ENCODE data around the gene IFT80.

IFT80 gene

DNA sequence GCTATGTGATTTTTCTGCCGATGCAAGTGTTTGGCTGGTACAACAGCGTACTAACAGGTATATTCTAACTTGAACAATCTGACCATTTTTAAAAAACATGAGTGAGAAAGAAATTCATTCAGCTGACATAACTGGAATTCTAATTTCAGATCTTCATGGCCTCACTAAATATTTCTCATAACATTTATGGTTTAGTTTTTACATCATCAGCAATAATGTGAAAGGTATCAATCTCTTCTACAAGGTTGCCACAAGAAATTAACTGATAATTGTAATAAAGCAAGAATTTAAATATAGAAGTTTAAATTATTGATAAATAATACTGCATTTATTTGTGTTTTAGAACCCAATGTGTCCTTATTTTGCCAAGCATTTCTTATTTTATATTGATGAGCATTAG lies 179.0 kb downstream of the IFT80 start:
- no peaks in the 10 kb centered on the region for H3K79me2 ChIP-seq (ENCODE audit: insufficient read depth, low read length)
- no peak overlapping the region for H3K27ac ChIP-seq (ENCODE audit: low read depth, low read length, poor library complexity, severe bottlenecking)
- peaks cover 10% of the 10 kb centered on the region for H3K27me3 ChIP-seq (ENCODE audit: insufficient read depth, low read length)
- no peak overlapping the region for H3K9ac ChIP-seq (ENCODE audit: low read length)
- H3K9me3 ChIP-seq (ENCODE audit: low read length), result no peaks in the 10 kb centered on the region
- H3K4me2 ChIP-seq (ENCODE audit: low read length), result no peak overlapping the region
- H3K36me3 ChIP-seq (ENCODE audit: insufficient read depth, low read length), result no peaks in the 10 kb centered on the region
- no peaks in the 10 kb centered on the region for H3F3A ChIP-seq (ENCODE audit: insufficient read depth, low read length)
- no peaks in the 10 kb centered on the region for H4K20me1 ChIP-seq (ENCODE audit: insufficient read depth, low read length)
- no peak for TF ChIP-seq EZH2 (IDR thresholded peaks at IDR 0.05; ENCODE audit: borderline replicate concordance, low read length)
- TF ChIP-seq, protein P1, sequence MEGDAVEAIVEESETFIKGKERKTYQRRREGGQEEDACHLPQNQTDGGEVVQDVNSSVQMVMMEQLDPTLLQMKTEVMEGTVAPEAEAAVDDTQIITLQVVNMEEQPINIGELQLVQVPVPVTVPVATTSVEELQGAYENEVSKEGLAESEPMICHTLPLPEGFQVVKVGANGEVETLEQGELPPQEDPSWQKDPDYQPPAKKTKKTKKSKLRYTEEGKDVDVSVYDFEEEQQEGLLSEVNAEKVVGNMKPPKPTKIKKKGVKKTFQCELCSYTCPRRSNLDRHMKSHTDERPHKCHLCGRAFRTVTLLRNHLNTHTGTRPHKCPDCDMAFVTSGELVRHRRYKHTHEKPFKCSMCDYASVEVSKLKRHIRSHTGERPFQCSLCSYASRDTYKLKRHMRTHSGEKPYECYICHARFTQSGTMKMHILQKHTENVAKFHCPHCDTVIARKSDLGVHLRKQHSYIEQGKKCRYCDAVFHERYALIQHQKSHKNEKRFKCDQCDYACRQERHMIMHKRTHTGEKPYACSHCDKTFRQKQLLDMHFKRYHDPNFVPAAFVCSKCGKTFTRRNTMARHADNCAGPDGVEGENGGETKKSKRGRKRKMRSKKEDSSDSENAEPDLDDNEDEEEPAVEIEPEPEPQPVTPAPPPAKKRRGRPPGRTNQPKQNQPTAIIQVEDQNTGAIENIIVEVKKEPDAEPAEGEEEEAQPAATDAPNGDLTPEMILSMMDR (IDR thresholded peaks at IDR 0.05; ENCODE audit: low read length), result no peak
- peaks cover 4% of the 10 kb centered on the region for H3K4me1 ChIP-seq (ENCODE audit: insufficient read depth, low read length, severe bottlenecking)
- no peak overlapping the region for H2AFZ ChIP-seq (ENCODE audit: low read length)
- no peak overlapping the region for H3K4me3 ChIP-seq (ENCODE audit: low read depth, low read length, poor library complexity, severe bottlenecking)
- H3K9me2 ChIP-seq (ENCODE audit: low read depth, low read length), result no peaks in the 10 kb centered on the region

DNA sequence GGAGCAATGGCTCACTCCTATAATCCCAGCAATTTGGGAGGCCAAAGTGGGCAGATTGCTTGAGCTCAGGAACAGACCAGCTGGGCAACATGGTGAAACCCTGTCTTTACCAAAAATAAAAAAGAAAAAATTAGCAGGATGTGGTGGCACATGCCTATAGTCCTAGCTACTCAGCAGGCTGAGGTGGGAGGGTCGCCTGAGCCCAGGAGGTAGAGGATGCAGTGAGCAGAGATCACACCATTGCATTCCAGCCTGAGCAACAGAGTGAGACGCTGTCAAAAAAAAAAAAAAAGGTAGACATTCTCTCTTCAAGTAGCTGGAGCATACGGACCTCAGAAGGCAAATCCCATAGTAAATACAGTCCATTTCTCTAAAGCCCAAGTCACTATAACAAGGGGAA lies 180.9 kb downstream of the IFT80 start:
- H3F3A ChIP-seq (ENCODE audit: insufficient read depth, low read length), result no peaks in the 10 kb centered on the region
- H2AFZ ChIP-seq (ENCODE audit: low read length), result no peak overlapping the region
- H4K20me1 ChIP-seq (ENCODE audit: insufficient read depth, low read length), result no peaks in the 10 kb centered on the region
- no peak overlapping the region for H3K4me3 ChIP-seq (ENCODE audit: low read depth, low read length, poor library complexity, severe bottlenecking)
- no peak overlapping the region for H3K4me2 ChIP-seq (ENCODE audit: low read length)
- no peaks in the 10 kb centered on the region for H3K79me2 ChIP-seq (ENCODE audit: insufficient read depth, low read length)
- H3K9ac ChIP-seq (ENCODE audit: low read length), result no peak overlapping the region
- no peak overlapping the region for H3K27ac ChIP-seq (ENCODE audit: low read depth, low read length, poor library complexity, severe bottlenecking)
- H3K27me3 ChIP-seq (ENCODE audit: insufficient read depth, low read length), result no peaks in the 10 kb centered on the region
- no peaks in the 10 kb centered on the region for H3K36me3 ChIP-seq (ENCODE audit: insufficient read depth, low read length)
- no peaks in the 10 kb centered on the region for H3K4me1 ChIP-seq (ENCODE audit: insufficient read depth, low read length, severe bottlenecking)
- H3K9me2 ChIP-seq (ENCODE audit: low read depth, low read length), result no peaks in the 10 kb centered on the region
- H3K9me3 ChIP-seq (ENCODE audit: low read length), result no peaks in the 10 kb centered on the region
- TF ChIP-seq EZH2 (IDR thresholded peaks at IDR 0.05; ENCODE audit: borderline replicate concordance, low read length), result no peak

DNA sequence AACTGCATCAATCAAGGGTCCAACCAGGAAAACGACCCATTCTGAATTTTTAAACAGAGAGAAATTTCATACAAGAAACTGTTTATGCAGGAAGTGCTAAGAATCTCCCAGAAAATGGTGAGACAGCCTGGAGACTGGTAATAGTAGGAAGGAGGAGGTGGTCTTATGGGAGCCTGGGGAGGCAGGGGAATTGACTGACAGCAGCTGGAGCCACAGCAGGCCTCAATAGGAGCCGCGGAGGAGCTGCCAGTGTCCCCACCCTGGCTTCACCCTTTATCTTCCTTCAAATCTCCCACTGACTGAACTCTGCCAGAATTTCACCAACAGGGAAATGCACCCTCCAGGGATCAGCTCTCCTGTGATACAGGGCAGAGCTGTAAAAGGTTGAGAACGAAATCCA lies 181.3 kb downstream of the IFT80 start:
- no peaks in the 10 kb centered on the region for H4K20me1 ChIP-seq (ENCODE audit: insufficient read depth, low read length)
- H3K27me3 ChIP-seq (ENCODE audit: insufficient read depth, low read length), result no peaks in the 10 kb centered on the region
- no peak overlapping the region for H2AFZ ChIP-seq (ENCODE audit: low read length)
- no peak overlapping the region for H3K27ac ChIP-seq (ENCODE audit: low read depth, low read length, poor library complexity, severe bottlenecking)
- H3K9me3 ChIP-seq (ENCODE audit: low read length), result no peaks in the 10 kb centered on the region
- no peaks in the 10 kb centered on the region for H3F3A ChIP-seq (ENCODE audit: insufficient read depth, low read length)
- TF ChIP-seq, protein P1 (IDR thresholded peaks at IDR 0.05; ENCODE audit: low read length), result no peak
- no peak for TF ChIP-seq EZH2 (IDR thresholded peaks at IDR 0.05; ENCODE audit: borderline replicate concordance, low read length)
- H3K9ac ChIP-seq (ENCODE audit: low read length), result no peak overlapping the region
- H3K9me2 ChIP-seq (ENCODE audit: low read depth, low read length), result no peaks in the 10 kb centered on the region
- H3K4me1 ChIP-seq (ENCODE audit: insufficient read depth, low read length, severe bottlenecking), result no peaks in the 10 kb centered on the region
- H3K4me3 ChIP-seq (ENCODE audit: low read depth, low read length, poor library complexity, severe bottlenecking), result no peak overlapping the region
- no peaks in the 10 kb centered on the region for H3K36me3 ChIP-seq (ENCODE audit: insufficient read depth, low read length)
- no peaks in the 10 kb centered on the region for H3K79me2 ChIP-seq (ENCODE audit: insufficient read depth, low read length)
- no peak overlapping the region for H3K4me2 ChIP-seq (ENCODE audit: low read length)

DNA sequence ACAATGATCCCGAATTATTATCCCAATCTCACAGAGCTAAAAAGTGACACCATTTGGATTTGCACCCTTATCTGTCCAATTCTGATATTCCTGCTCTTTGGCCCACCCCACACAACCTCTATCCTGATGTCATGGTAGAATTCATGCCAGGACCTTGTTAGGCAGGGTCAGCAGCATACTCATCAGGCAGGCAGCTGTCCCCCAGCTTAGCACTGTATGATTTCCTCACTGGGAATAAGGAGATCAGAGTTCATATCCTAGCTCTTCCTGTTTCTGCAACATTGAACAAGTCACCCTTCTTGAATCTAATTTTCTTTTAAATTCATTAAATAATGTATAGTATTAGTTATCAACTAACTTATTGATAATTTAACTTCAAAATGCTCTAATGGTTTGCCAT lies 185.8 kb downstream of the IFT80 start:
- Histone ChIP-seq H3K4me1 (ENCODE audit: insufficient read depth, low read length, severe bottlenecking) (no peaks in the 10 kb centered on the region), H3K79me2 (ENCODE audit: insufficient read depth, low read length) (no peaks in the 10 kb centered on the region), H3K9me2 (ENCODE audit: low read depth, low read length) (no peaks in the 10 kb centered on the region), H3K9ac (ENCODE audit: low read length) (no peak overlapping the region), H3F3A (ENCODE audit: insufficient read depth, low read length) (no peaks in the 10 kb centered on the region), H4K20me1 (ENCODE audit: insufficient read depth, low read length) (no peaks in the 10 kb centered on the region), H3K9me3 (ENCODE audit: low read length) (no peaks in the 10 kb centered on the region), H3K4me2 (ENCODE audit: low read length) (no peak overlapping the region), H3K4me3 (ENCODE audit: low read depth, low read length, poor library complexity, severe bottlenecking) (no peak overlapping the region), H2AFZ (ENCODE audit: low read length) (no peak overlapping the region), H3K36me3 (ENCODE audit: insufficient read depth, low read length) (no peaks in the 10 kb centered on the region), H3K27me3 (ENCODE audit: insufficient read depth, low read length) (no peaks in the 10 kb centered on the region), H3K27ac (ENCODE audit: low read depth, low read length, poor library complexity, severe bottlenecking) (no peak overlapping the region)
- no peak for TF ChIP-seq EZH2 (IDR thresholded peaks at IDR 0.05; ENCODE audit: borderline replicate concordance, low read length)
- TF ChIP-seq, protein P1 (IDR thresholded peaks at IDR 0.05; ENCODE audit: low read length), result no peak

Data from OCI-LY1 (cell line).